Neural crest cell (in vitro differentiated cells): ENCODE measurements around the gene SOD1. TPM values are rescaled to one million over a fixed set of nuclear protein-coding genes. Genes with fewer than 3 reads are reported as not detected.
"Not testable (repeated sequence)": the region's sequence is repeated elsewhere in the genome, so short reads cannot be mapped to it uniquely, and the experiment has no call there.

Source experiments
- DNase-seq: peaks from one replicate; pipeline ENCODE4 v3.0.0; 2021; ENCODE audit warnings: low read depth, mixed read lengths, low spot score
- H3K27ac Mint-ChIP-seq: one replicate; pipeline ENCODE4 v1.8.0; 2021; ENCODE audit warnings: mild to moderate bottlenecking, mixed read lengths; ENCODE audit not compliant: unreplicated experiment
- H3K27me3 Mint-ChIP-seq: 2 replicates; pipeline ENCODE4 v1.8.0; 2021; ENCODE audit warnings: low read depth, mild to moderate bottlenecking, mixed read lengths
- H3K36me3 Mint-ChIP-seq: 2 replicates; pipeline ENCODE4 v1.8.0; 2021; ENCODE audit warnings: low read depth, mild to moderate bottlenecking, mixed read lengths
- H3K4me1 Mint-ChIP-seq: 2 replicates; pipeline ENCODE4 v1.8.0; 2021; ENCODE audit warnings: mixed read lengths
- H3K4me3 Mint-ChIP-seq: one replicate; pipeline ENCODE4 v1.8.0; 2021; ENCODE audit warnings: mild to moderate bottlenecking, mixed read lengths
- H3K9me3 Mint-ChIP-seq: 2 replicates; pipeline ENCODE4 v1.8.0; 2021; ENCODE audit warnings: mixed read lengths
- CTCF ChIP-seq: fragments of 200-600 bp; sonication (generic); conservative IDR thresholded peaks from 2 replicates; pipeline ENCODE4 v1.5.0; 2021; ENCODE audit warnings: antibody characterized with exemption, mild to moderate bottlenecking
- total RNA-seq: library from RNA; stranded (reverse); gene quantifications from 2 replicates; pipeline ENCODE4 v1.2.1, GENCODE V29; 2021

SOD1 gene
- total RNA-seq, 1 donor from 2014 or later = 241 TPM

GRCh38 chr21:31658053-31658452 is 1.4 kb upstream of the SOD1 start:
- Mint-ChIP-seq H3K4me1 (peaks cover 34% of the 10 kb centered on the region), H3K9me3 (peaks cover 10% of the 10 kb centered on the region)

GRCh38 chr21:31659286-31659535 is 282 bp upstream of the SOD1 start:
- H3K36me3 Mint-ChIP-seq = peaks cover 12% of the 10 kb centered on the region
- peaks cover 10% of the 10 kb centered on the region for H3K9me3 Mint-ChIP-seq
- no peak for DNase-seq
- peak overlapping the region; percentile 60 for H3K27ac Mint-ChIP-seq
- TF ChIP-seq CTCF = no peak
- H3K27me3 Mint-ChIP-seq = no peaks in the 10 kb centered on the region
- peaks cover 36% of the 10 kb centered on the region for H3K4me1 Mint-ChIP-seq
- H3K4me3 Mint-ChIP-seq = peak overlapping the region; percentile 100

More at GRCh38 chr21:31658053-31658452, 1.4 kb upstream of the SOD1 start:
- Mint-ChIP-seq H3K27me3 (no peaks in the 10 kb centered on the region), H3K4me3 (peak overlapping the region; percentile 68), H3K27ac (peak overlapping the region; percentile 50), H3K36me3 (peaks cover 15% of the 10 kb centered on the region)
- no peak for DNase-seq
- TF ChIP-seq CTCF = no peak

GRCh38 chr21:31660259-31660565 is 719 bp downstream of the SOD1 start:
- Mint-ChIP-seq H3K36me3 (peaks cover 14% of the 10 kb centered on the region), H3K4me3 (peak overlapping the region; percentile 94), H3K27ac (peak overlapping the region; percentile 21), H3K4me1 (peaks cover 43% of the 10 kb centered on the region), H3K9me3 (peaks cover 7% of the 10 kb centered on the region), H3K27me3 (no peaks in the 10 kb centered on the region)
- TF ChIP-seq CTCF = no peak
- DNase-seq = no peak

- Mint-ChIP-seq H3K4me1 (peaks cover 47% of the 10 kb centered on the region), H3K9me3 (peaks cover 7% of the 10 kb centered on the region), H3K27me3 (no peaks in the 10 kb centered on the region), H3K36me3 (peaks cover 18% of the 10 kb centered on the region), H3K4me3 (peak overlapping the region; percentile 94), H3K27ac (no peak overlapping the region)
- TF ChIP-seq CTCF = no peak
- no peak for DNase-seq
Measured at GRCh38 chr21:31660591-31660990, 1.1 kb downstream of the SOD1 start.

GRCh38 chr21:31663584-31664249 is 4.2 kb downstream of the SOD1 start:
- TF ChIP-seq CTCF = no peak
- peaks cover 54% of the 10 kb centered on the region for H3K4me1 Mint-ChIP-seq
- no peaks in the 10 kb centered on the region for H3K27me3 Mint-ChIP-seq
- peaks cover 3% of the 10 kb centered on the region for H3K9me3 Mint-ChIP-seq
- no peak for DNase-seq
- no peak overlapping the region for H3K27ac Mint-ChIP-seq
- peaks cover 28% of the 10 kb centered on the region for H3K36me3 Mint-ChIP-seq
- no peak overlapping the region for H3K4me3 Mint-ChIP-seq

- Mint-ChIP-seq H3K27me3 (no peaks in the 10 kb centered on the region), H3K9me3 (no peaks in the 10 kb centered on the region), H3K27ac (no peak overlapping the region), H3K36me3 (peaks cover 25% of the 10 kb centered on the region), H3K4me1 (peaks cover 42% of the 10 kb centered on the region), H3K4me3 (peak overlapping the region; percentile 47)
- TF ChIP-seq CTCF = no peak
- no peak for DNase-seq
Measured at GRCh38 chr21:31665397-31665796, 5.9 kb downstream of the SOD1 start.

- not testable (repeated sequence) for H3K27me3 Mint-ChIP-seq, H3K27ac Mint-ChIP-seq, DNase-seq, H3K9me3 Mint-ChIP-seq
- peaks cover 25% of the 10 kb centered on the region for H3K36me3 Mint-ChIP-seq
- peak overlapping the region; percentile 47 for H3K4me3 Mint-ChIP-seq
- H3K4me1 Mint-ChIP-seq = peaks cover 37% of the 10 kb centered on the region
Measured at GRCh38 chr21:31665869-31666268, 6.4 kb downstream of the SOD1 start.
